GM19324 (cell line): ENCODE measurements around the gene SIN3B.
A peak's percentile ranks its signal among the peaks of the same experiment; 100 is the strongest.
"Not testable (repeated sequence)": the region's sequence is repeated elsewhere in the genome, so short reads cannot be mapped to it uniquely, and the experiment has no call there.

ENCODE experiments used
- ATAC-seq: cut with Tn5 transposase; IDR thresholded peaks from one replicate; pipeline ENCODE4 v1.9.1; 2021; ENCODE audit warnings: mild to moderate bottlenecking, moderate library complexity; ENCODE audit not compliant: unreplicated experiment, low FRiP score

The SIN3B gene, protein sequence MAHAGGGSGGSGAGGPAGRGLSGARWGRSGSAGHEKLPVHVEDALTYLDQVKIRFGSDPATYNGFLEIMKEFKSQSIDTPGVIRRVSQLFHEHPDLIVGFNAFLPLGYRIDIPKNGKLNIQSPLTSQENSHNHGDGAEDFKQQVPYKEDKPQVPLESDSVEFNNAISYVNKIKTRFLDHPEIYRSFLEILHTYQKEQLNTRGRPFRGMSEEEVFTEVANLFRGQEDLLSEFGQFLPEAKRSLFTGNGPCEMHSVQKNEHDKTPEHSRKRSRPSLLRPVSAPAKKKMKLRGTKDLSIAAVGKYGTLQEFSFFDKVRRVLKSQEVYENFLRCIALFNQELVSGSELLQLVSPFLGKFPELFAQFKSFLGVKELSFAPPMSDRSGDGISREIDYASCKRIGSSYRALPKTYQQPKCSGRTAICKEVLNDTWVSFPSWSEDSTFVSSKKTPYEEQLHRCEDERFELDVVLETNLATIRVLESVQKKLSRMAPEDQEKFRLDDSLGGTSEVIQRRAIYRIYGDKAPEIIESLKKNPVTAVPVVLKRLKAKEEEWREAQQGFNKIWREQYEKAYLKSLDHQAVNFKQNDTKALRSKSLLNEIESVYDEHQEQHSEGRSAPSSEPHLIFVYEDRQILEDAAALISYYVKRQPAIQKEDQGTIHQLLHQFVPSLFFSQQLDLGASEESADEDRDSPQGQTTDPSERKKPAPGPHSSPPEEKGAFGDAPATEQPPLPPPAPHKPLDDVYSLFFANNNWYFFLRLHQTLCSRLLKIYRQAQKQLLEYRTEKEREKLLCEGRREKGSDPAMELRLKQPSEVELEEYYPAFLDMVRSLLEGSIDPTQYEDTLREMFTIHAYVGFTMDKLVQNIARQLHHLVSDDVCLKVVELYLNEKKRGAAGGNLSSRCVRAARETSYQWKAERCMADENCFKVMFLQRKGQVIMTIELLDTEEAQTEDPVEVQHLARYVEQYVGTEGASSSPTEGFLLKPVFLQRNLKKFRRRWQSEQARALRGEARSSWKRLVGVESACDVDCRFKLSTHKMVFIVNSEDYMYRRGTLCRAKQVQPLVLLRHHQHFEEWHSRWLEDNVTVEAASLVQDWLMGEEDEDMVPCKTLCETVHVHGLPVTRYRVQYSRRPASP

DNA sequence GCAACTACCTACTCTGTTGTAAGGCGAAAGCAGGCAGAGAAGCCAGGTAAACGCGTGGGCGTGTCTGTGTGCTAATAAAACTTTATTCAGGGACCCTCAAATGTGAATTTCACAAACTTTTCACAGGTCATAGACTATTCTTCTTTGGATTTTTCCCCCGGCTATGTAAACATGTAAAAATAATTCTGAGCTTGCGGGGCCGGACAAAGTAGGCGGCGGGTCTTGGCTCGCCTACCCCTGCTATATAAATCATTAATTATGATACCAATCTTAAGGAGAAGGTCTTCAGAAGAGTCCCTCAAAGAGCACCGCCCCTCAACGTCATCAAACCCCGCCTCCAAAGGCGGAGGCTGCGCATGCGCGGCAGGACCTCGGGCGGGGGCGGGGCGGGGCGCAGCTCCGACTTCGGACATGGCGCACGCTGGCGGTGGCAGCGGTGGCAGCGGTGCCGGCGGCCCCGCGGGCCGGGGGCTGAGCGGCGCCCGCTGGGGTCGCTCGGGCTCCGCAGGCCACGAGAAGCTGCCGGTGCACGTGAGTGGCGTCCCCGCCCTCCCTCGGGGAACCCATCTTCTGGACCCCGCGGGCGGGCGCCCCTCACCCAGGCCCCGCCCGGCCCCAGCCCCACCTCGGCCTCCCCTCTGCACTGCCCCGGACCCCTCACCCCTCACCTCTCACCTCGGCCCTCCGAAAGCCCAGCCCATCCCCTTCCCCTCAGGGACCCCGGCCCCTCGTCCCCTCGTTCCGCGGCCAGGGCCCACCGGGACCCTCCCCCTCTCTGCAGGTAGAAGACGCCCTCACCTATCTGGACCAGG is at the start of gene SIN3B:
TSS of gene SIN3B (plus strand) at position 389 of the 812 bp plus-strand sequence. CDS start at position 412, 23 bp downstream.
- ATAC-seq: peak; percentile 73

DNA sequence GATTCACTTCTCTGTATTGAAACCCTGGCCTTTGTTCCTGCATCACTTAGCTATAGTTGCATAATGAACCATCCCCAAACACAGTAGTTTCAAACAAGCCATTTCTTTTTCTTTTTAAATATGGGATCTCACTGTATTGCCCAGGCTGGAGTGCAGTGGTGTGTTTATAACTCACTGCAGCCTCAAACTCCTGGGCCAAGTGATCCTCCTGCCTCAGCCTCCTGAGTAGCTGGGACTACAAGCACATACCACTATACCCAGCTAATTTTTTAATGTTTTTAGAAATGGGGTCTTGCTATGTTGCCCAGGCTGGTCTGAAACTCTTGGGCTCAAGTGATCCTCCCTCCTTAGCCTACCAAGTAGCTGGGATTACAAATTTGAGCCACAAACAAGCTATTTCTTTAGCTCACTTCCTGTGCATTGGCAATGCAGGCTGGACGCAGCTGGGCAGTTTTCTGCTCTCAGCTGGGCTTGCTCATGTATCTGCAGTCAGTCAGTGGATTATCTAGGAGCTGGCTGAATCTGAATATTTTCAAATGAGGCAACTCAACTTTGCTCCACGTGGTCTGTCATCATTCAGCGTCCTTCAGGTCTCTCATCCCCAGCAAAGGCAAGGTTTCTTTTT is 49.5 kb upstream of the SIN3B start:
- ATAC-seq: no peak

- ATAC-seq: no peak
These were observed 46.5 kb upstream of the SIN3B start for GRCh38 chr19:16782719-16783118.

DNA sequence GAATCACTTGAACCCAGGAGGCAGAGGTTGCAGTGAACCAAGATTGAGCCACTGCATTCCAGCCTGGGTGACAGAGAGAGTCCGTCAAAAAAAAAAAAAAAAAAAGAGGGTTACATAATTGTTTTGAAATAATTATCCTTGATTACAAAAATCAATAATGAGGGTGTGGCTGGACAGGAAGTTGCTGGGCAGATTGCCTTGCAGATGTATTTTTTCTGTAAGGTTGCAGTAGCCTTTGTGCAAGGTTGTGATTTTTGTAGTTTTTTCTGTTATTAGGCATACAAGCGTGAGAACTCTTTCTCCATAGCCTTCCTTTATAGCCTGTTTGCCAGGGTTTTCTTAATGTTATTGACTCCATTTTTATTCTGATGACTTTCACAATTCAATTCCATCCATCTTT is 40.7 kb upstream of the SIN3B start:
- no peak for ATAC-seq

DNA sequence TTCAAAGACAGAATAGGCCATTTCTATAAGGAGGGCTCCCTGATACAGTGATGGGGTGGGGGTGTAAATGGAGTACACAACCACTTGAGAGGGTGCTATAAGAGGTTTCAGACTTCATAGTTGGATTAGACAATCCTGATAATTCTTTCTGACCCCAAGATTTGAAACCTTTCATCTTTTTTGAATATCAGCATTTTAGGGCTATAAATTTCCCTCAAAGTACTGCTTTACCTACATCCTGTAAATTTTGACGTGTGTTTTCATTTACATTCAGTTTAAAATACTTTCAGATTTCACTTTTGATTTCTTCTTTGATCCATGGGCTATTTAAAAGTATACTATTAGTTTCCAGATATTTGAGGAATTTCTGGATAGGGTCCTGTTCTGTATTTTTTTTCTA is 40.0 kb upstream of the SIN3B start:
- ATAC-seq: no peak

DNA sequence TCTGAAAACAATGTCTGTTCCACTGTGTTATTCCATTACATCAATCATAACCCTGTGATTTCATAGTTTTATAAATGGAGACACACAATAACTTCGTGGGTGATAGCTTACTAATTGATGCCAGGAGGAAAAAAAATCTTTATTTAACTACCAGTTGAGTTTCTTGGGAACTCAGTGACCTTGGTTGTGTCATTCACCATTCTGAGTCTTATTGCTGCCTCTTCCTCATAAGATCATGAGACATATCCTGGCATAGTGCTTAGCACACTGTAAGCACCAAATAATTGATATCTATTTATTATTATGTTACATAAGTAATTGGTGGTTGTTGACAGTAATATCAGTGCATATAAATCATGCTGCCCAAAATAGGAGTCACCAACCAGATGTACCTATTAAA is 39.1 kb upstream of the SIN3B start:
- no peak for ATAC-seq

GRCh38 chr19:16791942-16792341 is 37.3 kb upstream of the SIN3B start:
- ATAC-seq: no peak

- no peak for ATAC-seq
These were observed 34.4 kb upstream of the SIN3B start for GRCh38 chr19:16794456-16795441.

DNA sequence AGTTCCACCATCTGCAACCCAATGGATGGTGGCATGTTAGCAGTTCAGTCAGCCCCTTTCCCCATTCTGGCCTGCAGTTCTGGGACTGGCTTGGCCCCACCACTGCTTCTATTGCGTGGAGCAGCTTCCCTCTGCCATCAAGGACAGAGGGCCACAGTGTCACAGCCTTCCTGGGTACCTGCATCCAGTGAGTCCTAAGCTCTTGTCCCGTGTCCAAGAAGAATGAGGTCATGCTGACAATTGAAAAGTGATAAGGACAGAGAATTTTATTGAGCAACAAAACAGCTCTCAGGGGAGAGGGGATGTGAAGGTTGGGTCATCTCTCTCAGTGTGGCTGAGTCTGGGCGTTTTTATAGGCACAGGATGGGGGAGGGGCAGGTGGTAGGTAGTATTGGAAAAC is 33.5 kb upstream of the SIN3B start:
- ATAC-seq: no peak

DNA sequence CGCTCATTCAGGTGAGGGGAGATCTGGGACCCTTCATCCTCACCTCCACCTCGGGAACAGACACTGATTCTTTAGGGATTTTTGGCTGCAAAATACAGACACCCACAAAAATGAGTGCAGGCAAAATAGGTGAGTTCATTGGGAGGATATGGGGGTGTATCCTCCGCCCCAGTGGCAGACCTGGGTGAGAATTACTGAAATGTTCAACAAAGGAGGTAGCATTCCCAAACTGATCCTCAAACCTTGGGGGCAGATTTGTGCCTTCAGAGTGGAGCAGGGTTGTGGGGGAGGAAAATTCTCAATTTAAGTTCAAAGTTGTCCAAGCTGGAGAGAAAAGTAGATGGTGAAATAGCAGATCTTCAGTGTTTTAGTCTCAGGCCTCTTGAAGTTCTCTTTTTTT is 31.3 kb upstream of the SIN3B start:
- no peak for ATAC-seq

DNA sequence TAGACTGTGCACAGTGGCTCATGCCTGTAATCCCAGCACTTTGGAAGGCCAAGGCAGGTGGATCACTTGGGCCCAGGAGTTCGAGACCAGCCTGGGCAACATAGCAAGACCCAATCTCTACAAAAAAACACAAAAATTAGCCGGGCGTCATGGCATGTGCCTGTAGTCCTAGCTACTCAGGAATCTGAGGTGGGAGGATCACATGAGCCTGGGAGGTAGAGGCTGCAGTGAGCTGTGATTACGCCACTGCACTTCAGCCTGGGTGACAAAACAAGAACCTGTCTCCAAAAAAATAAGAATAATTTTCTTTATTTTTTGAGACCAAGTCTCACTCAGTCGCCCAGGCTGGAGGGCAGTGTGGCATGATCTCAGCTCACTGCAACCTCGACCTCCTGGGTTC is 30.9 kb upstream of the SIN3B start:
- ATAC-seq: not testable (repeated sequence)

GRCh38 chr19:16799740-16800139 is 29.5 kb upstream of the SIN3B start:
- no peak for ATAC-seq

DNA sequence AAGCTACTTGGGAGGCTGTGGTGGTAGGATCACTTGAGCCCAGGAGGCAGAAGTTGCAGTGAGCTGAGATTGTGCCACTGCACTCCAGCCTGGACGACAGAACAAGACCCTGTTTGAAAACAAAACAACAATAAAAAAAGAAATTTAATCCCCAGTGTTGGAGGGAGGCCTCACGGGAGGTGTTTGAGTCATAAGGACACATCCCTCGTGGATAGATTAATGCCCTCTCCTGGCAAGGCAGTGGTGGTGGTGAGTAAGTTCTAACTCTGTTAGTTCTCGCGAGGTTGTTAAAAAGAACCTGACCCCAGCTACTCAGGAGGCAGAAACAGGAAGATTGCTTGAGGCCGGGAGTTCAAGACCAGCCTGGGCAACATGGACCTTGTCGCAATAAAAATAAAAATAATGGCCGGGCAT is 27.6 kb upstream of the SIN3B start:
- no peak for ATAC-seq

DNA sequence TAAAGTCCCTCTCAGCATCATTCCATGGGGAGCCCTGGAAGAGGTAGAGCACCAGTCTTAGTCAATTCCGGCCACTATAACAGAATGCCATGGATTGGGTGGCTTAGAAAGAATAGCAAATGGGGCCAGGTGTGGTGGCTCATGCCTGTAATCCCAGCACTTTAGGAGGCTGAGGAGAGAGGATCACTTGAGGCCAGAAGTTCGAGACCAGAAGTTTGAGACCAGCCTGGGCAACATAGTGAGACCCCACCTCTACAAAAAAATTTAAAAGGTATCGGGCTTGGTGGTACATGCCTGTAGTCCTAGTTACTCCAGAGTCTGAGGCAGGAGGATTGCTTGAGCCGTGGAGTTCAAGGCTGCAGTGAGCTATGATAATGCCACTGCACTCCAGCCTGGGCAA is 25.0 kb upstream of the SIN3B start:
- ATAC-seq: no peak

DNA sequence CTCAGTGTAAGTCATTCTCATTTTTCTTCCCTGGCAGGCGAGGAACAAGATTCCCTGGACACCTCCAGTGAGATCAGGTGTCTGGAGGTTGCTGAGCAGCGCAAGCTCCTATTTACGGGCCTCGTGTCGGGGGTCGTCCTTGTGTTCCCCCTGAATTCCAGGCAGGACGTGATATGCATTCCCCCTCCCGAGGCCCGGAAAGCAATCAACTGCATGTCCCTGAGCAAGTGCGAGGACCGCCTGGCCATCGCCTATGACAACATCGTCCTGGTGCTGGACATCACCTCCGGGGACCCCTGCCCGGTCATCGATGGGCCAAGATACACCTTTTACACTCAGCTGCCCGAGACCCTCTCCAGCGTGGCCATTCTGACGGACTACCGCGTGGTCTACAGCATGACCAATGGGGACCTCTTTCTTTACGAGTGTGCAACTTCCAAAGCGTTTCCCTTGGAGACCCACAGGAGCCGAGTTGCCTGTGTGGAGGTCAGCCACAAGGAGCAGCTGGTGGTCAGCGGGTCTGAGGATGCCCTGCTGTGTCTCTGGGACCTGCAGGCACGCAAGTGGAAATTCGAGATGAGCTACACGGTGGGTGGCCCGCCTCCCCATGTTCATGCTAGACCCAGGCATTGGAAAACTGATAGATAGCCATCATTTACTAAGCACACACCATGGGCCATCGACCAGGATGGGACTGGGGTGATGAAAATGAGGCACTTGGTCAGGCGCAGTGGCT is 21.5 kb upstream of the SIN3B start:
- ATAC-seq: no peak

- no peak for ATAC-seq
These were observed 14.6 kb upstream of the SIN3B start for GRCh38 chr19:16814526-16815100.

- ATAC-seq: no peak
These were observed 9.1 kb upstream of the SIN3B start for GRCh38 chr19:16820056-16820455.

DNA sequence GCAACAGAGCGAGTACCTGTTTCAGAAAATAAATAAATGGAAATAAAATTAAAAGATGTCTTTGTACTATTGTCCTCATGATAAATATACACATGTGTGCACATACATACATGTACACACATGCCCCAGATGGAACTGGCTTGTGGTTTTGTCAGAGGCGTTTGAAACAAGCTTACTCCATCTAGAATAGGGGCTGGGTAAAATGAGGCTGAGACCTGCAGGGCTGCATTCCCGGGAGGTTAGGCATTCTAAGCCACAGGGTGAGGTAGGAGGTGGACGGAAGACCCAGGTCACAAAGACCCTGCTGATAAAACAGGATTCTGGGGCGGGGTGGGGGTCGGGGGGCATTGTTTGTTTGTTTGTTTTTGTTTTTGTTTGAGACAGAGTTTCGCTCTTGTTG is 8.1 kb upstream of the SIN3B start:
- no peak for ATAC-seq
